Gastrocnemius medialis (tissue), 4 donors: ENCODE data around the gene SPIRE1.

ENCODE experiments used
- POLR2A ChIP-seq, 2 donors: fragments of 450-650 bp; IDR thresholded peaks; one replicate each; pipeline ENCODE4 v1.6.1; 2017; ENCODE audit warnings: antibody characterized with exemption in 2 of 2, mild to moderate bottlenecking in 2 of 2, moderate library complexity in 2 of 2
- TF ChIP-seq, protein P1 (sequence below), 5 experiments: fragments of 450-650 bp in 3 of 5; fragments of 200-600 bp in 2 of 5; sonication (generic) in 2 of 5; IDR thresholded peaks in 4 of 5; conservative IDR thresholded peaks in 1 of 5; 1 replicate in 4 of 5; 2 replicates in 1 of 5; pipeline ENCODE4 v1.5.1; 2016 to 2019; ENCODE audit warnings: antibody characterized with exemption in 5 of 5, mild to moderate bottlenecking in 3 of 5, moderate library complexity in 3 of 5

DNA sequence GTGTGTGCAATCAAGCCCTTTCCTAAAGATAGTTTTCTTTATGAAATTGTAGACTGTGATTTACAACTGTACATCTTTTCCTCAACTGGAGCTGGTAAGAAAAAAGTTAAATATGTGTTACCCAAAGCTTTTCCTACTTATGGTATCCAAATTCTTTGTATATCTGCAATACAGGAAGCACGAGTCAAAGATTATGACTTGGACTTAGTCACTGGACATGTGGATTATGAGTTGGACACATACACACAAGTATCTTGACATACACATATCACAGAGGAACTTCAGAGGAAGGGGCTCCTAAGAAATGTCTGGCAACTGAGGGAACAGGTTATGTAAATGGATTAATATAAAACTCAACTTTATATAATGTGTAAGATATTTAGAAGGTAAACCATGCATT is 215.0 kb downstream of the SPIRE1 start:
- TF ChIP-seq, protein P1, sequence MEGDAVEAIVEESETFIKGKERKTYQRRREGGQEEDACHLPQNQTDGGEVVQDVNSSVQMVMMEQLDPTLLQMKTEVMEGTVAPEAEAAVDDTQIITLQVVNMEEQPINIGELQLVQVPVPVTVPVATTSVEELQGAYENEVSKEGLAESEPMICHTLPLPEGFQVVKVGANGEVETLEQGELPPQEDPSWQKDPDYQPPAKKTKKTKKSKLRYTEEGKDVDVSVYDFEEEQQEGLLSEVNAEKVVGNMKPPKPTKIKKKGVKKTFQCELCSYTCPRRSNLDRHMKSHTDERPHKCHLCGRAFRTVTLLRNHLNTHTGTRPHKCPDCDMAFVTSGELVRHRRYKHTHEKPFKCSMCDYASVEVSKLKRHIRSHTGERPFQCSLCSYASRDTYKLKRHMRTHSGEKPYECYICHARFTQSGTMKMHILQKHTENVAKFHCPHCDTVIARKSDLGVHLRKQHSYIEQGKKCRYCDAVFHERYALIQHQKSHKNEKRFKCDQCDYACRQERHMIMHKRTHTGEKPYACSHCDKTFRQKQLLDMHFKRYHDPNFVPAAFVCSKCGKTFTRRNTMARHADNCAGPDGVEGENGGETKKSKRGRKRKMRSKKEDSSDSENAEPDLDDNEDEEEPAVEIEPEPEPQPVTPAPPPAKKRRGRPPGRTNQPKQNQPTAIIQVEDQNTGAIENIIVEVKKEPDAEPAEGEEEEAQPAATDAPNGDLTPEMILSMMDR (IDR thresholded peaks at IDR 0.05 in 4 of 5, conservative IDR thresholded peaks at IDR 0.05 in 1 of 5): no peak
- TF ChIP-seq POLR2A (IDR thresholded peaks at IDR 0.05): no peak
